G401.6 (cell line): Measurements from ENCODE around the gene GFY.

Experiments
- FAIRE-seq: peaks from 2 replicates; lab custom pipeline; 2012; peaks lifted over from hg19 to GRCh38; lab: Jason Lieb, UNC

The GFY gene

GRCh38 chr19:49408816-49409440 lies 16.3 kb upstream of the GFY start:
- FAIRE-seq, result no peak

GRCh38 chr19:49409441-49410029 lies 15.7 kb upstream of the GFY start:
- FAIRE-seq, result no peak

GRCh38 chr19:49411681-49412326 lies 13.4 kb upstream of the GFY start:
- FAIRE-seq, result no peak

GRCh38 chr19:49413348-49413747 lies 11.8 kb upstream of the GFY start:
- FAIRE-seq, result no peak

DNA sequence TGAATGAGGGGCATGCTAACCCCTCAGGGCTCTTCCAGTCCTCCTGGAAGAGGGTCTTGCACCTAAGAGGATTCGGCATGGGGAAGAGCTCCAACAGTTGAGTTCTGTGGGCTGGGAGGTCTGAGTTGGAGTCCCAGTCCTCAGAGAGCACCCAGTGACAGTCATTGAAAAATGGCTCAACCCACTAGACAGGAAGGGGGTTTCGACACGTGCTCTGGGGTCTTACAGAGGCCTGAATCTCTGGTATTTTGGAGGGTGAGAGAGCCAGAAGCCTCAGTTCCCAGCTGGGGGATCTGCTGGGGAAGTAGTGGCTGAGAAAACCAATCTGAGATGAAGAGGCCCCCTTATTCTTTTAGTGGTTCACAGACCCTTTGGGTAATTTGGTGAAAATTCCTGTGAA lies 10.9 kb upstream of the GFY start:
- FAIRE-seq, result no peak

- FAIRE-seq, result no peak
Observed at GRCh38 chr19:49415102-49415809, 9.9 kb upstream of the GFY start.

DNA sequence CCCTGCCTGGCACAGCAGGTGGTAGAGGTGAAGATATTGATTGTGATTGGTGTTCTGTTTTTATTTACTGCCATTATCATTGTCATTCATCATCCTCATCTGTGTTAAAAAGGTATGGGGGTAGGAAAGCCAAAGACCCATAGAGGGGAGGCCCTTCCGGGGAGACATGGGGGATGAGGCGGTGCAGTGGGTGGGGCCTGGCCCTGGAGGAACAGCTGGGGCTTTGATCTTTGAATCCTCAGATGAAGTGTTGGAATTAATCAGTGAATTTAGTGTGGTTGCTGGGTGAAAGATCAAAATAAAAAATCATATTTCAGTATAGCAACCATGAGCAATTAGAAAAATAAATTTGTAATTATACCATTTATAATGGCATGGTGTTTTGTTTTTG lies 9.4 kb upstream of the GFY start:
- FAIRE-seq, result no peak

- no peak for FAIRE-seq
Observed at GRCh38 chr19:49417088-49417487, 8.1 kb upstream of the GFY start.

- no peak for FAIRE-seq
Observed at GRCh38 chr19:49418511-49418910, 6.7 kb upstream of the GFY start.

- FAIRE-seq, result no peak
Observed at GRCh38 chr19:49419173-49419572, 6.0 kb upstream of the GFY start.

GRCh38 chr19:49420227-49420626 lies 5.0 kb upstream of the GFY start:
- FAIRE-seq, result no peak

GRCh38 chr19:49421039-49421877 lies 3.9 kb upstream of the GFY start:
- FAIRE-seq, result peak; percentile 95

DNA sequence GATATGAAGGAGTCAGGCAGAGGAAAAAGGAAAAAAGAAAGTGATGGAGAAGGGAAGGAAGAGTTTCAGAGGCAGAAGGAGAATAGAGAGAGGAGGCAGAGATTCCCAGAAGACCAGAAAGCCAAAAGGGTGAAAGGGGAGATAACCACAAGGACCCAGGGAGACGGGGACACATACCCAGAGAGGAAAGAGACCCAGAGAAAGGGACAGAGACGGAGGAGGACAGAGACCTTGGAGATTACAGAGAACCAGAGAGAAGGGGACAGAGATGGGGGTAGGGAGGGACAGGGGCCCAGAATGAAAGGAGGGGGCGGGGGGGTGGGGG lies 3.3 kb upstream of the GFY start:
- FAIRE-seq, result no peak

DNA sequence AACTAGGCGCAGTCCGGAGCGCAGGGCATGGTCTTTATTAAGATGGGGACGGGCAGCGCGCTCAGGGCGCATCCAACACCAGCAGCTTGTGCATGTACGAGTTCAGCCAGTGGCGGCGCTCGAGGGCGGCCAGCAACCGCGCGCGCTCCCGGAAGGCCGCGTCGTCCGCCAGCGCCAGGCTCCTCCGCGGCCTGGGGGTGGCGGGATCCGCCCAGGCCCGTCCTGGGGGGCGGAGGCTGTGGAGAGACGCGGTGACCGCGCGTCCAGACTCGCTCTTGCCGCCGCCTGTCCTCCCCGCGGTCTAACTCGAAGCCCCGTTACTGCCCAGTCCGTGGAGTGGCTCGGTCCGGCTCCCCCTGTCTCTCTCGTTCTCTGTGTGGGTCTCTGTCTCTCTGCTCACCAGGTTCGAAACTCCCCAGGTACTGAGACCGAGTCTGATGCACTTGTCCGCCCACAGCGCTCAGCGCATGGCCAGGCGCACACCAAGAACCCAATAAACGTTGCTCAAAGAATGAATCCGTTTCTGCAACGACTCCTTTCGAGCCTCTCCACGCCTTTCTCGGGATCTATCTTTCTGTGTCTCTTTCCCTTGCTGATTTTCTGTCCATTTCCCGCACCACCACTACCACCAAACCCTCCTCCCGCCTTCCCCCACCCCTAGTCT lies 2.6 kb upstream of the GFY start:
- FAIRE-seq, result no peak

GRCh38 chr19:49423071-49423984 lies 1.9 kb upstream of the GFY start, which contains the start of gene PTH2:
Gene PTH2 (minus strand): TSS chr19:49423441. CDS start chr19:49423339, 102 bp downstream.
- FAIRE-seq, result no peak

DNA sequence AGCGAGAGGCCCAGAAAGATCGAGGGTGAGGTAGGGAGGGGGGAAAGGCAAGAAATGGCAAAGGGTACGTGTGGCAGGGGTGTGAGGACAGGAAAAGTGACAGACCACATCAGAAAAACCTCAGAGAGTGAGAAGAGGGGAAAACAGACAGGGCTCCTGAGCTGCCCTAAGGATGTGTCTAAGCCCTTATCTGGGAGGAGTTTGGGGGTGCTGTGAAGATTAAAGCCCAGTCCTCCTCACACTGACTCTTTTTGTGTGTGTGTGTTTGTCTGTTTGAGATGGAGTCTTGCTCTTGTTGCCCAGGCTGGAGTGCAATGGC lies 1.2 kb upstream of the GFY start:
- no peak for FAIRE-seq

DNA sequence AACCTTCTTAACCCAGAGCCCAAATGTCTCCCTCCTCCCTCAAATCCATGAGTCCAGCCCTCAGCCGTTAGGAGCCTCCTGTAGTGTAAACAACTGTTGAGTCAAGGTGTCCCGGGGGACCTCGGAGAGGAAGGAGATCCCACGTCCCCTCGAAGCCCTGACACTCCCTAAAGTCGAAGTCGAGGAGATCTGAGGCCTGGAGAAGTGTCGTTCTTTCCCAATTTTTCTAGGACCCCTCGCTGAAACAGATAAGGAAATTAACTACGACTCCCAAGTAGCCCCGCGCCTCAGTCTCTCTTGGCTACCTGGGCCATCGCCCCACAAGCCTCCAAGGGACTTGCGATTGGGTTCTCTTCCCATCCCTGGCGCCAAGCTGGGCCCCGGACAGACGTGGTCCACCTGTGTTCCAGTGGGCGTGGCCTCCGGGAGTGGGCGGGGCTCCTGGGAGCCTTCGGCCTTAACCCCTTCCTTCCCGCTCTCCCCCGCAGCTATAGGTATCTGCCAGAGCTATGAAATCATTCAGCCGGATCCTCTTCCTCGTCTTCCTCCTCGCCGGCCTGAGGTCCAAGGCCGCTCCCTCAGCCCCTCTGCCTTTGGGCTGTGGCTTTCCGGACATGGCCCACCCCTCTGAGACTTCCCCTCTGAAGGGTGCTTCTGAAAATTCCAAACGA lies 869 bp downstream of the GFY start:
- peak; percentile 98 for FAIRE-seq

GRCh38 chr19:49427339-49427738 lies 2.2 kb downstream of the GFY start:
- FAIRE-seq, result no peak

DNA sequence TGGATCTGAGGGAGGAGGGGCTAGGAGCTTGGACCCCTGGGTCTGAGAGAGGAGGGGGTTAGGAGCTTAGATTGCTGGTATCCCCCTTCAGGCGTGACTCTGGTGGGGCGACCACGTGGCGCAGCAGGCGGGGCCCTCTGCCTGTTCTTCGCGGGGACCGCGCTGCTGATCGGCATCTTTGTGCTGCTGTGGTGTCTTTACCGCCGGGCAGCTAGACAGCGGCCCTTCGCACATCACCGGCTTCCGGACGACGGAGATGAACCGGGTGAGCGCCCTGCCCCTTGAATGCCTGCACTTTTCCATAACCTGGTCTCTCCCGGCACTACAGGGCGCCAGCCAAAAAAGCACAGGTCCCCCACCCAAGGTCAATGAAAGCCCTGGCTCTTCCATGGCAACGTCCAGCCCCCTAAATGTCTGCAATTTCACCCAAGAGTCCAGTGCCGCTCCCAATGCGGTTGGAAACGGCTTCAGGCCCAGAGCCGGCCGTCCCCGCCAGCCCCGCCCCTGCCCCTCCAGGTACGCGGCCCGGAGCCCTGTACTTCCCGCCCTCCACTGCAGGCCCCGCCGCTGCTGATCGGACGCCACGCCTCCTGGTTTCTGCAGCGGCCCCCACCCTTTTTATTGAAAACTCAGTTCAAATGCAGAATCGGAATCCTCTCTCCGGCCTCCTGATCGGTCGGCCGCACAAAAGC lies 2.8 kb downstream of the GFY start:
- no peak for FAIRE-seq
